Inflammatory macrophage treated with lipopolysaccharide for 4 hours (primary cell): ENCODE data around the gene P2RY4.
"Not testable (repeated sequence)": the region's sequence is repeated elsewhere in the genome, so short reads cannot be mapped to it uniquely, and the experiment has no call there.

ENCODE experiments used
- DNase-seq: peaks from one replicate; pipeline ENCODE4 v3.0.0-alpha.2; 2020

The P2RY4 gene

GRCh38 chrX:70241501-70241900 is 18.5 kb downstream of the P2RY4 start:
- no peak for DNase-seq

GRCh38 chrX:70240751-70241150 is 19.3 kb downstream of the P2RY4 start:
- no peak for DNase-seq

GRCh38 chrX:70234355-70234754 is 25.6 kb downstream of the P2RY4 start, which contains the start of gene AWAT1:
Gene AWAT1 (plus strand): TSS chrX:70234655. CDS start chrX:70234696, 41 bp downstream.
- DNase-seq = no peak

- DNase-seq = no peak
Measured at GRCh38 chrX:70231666-70232065, 28.3 kb downstream of the P2RY4 start.

- DNase-seq = no peak
Measured at GRCh38 chrX:70226687-70227086, 33.3 kb downstream of the P2RY4 start.

GRCh38 chrX:70226048-70226447 is 34.0 kb downstream of the P2RY4 start:
- DNase-seq = no peak

- no peak for DNase-seq
Measured at GRCh38 chrX:70219938-70220764, 39.9 kb downstream of the P2RY4 start.

- DNase-seq = not testable (repeated sequence)
Measured at GRCh38 chrX:70209570-70209969, 50.4 kb downstream of the P2RY4 start.

GRCh38 chrX:70208479-70208878 is 51.5 kb downstream of the P2RY4 start:
- no peak for DNase-seq
